AG04449 (cell line): ENCODE measurements around the gene HID1.

Source experiments
- CTCF ChIA-PET: fragments of 350-600 bp; formaldehyde crosslinking; extraction: SDS; loops from one replicate; lab custom pipeline; 2021; ENCODE audit warnings: antibody characterized with exemption; lab: Yijun Ruan, JAX
- POLR2A ChIA-PET: fragments of 400-600, 350-600 bp; formaldehyde crosslinking; extraction: SDS; loops from one replicate; lab custom pipeline; 2020; ENCODE audit warnings: antibody characterized with exemption, inconsistent platforms; lab: Yijun Ruan, JAX
- DNase-seq: peaks from one replicate; pipeline ENCODE4 v3.0.0-alpha.2; 2010; ENCODE audit warnings: low read depth, low spot score
- H3K4me3 ChIP-seq: 2 replicates; pipeline ENCODE4 v1.5.1; 2011; ENCODE audit warnings: low read depth, mild to moderate bottlenecking, control low read depth, low read length
- CTCF ChIP-seq: IDR thresholded peaks from one replicate; pipeline ENCODE4 v1.5.1; 2011; ENCODE audit warnings: mild to moderate bottlenecking, moderate library complexity, low read length, control low read depth, inconsistent platforms; ENCODE audit not compliant: insufficient read depth; ENCODE audit errors: missing control alignments

The HID1 gene

GRCh38 chr17:75003070-75003956 lies 30.8 kb upstream of the HID1 start:
- no peak for DNase-seq
- no peak overlapping the region for H3K4me3 ChIP-seq
- no peak for TF ChIP-seq CTCF
- POLR2A ChIA-PET, result interaction anchor here (0.6 to 0.8 kb wide), 2 partner anchors 9 to 12 kb away, joined by 3 read pairs; partner anchors contain the start of gene MRPL58
- CTCF ChIA-PET, result interaction anchor here (1.1 to 3.9 kb wide), 2 partner anchors 9 to 16 kb away, joined by 3 to 27 read pairs; partner anchors contain the start of genes CDR2L and MRPL58

DNA sequence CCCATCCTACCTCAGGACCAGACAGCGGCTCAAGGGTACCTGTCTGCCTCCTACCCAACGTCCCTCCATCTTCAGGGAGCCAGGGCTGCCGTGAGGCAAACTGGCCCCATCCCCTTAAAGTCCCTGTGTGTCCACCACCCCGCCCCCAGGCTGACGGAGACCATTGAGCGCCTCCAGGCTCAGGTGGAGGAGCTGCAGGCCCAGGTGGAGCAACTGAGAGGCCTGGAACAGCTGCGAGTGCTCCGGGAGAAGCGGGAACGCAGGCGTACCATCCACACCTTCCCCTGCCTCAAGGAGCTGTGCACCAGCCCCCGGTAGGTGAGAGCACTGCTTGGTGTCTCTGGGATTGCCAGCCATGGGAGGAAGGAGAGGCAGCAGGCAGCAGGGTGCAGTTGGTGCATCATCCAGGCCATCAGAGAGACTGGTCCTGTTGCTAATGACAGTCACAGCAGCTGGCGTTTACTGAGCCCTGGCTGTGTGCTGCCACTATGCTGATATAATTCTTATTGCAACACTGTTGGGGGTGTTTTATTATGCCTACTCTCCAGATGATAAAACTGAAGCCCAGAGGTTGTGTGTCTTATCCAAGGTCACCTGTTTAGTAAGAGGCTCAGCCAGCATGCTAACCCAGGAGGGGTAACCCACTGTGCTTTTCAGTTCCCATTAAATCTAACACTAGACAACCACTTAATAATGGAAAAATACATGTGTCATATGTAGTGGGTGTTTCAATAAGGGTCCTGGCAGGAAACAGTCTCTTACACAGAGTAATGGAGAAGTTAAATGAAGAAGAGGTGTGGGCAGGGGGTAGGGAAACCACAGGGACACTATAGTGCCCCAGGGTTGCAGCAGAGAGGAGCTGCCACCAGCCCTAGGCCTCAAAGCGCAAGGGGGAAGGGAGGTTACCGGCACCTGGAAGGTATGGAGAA lies 29.6 kb upstream of the HID1 start:
- H3K4me3 ChIP-seq, result no peak overlapping the region
- DNase-seq, result no peak
- POLR2A ChIA-PET, result interaction anchor here (0.8 kb wide), 1 partner anchor 10 kb away, joined by 3 read pairs; the partner anchor contains the start of gene MRPL58
- CTCF ChIA-PET, result interaction anchor here (1.2 to 3.9 kb wide), 3 partner anchors 10 to 41 kb away, joined by 4 to 27 read pairs (median 4); partner anchors contain the start of gene MRPL58
- no peak for TF ChIP-seq CTCF

DNA sequence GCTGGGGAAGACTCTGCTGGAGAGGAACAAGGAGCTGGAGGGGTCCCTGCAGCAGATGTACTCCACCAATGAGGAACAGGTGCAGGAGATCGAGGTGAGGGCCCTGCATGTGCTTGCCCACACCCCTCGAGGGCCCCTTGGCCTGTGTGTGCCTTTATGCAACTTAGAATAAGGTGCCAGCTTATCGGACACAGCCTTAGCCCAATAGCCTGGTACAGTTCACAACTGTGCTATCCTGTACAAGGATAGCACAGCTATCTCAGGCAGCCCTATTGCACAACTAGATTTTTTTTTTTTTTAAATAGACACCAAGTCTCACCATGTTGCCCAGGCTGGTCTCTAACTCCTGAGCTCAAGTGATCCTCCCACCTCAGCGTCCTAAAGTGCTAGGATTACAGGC lies 27.0 kb upstream of the HID1 start:
- TF ChIP-seq CTCF, result no peak
- POLR2A ChIA-PET, result interaction anchor here (1.2 kb wide), 1 partner anchor 13 kb away, joined by 4 read pairs; the partner anchor contains the start of gene MRPL58
- no peak overlapping the region for H3K4me3 ChIP-seq
- DNase-seq, result no peak
- CTCF ChIA-PET, result interaction anchor here (0.7 to 2.0 kb wide), 5 partner anchors 12 to 271 kb away, joined by 3 to 6 read pairs (median 5); partner anchors contain the start of genes MIF4GD and MRPL58

- DNase-seq, result no peak
- no peak for TF ChIP-seq CTCF
- no peak overlapping the region for H3K4me3 ChIP-seq
- ChIA-PET POLR2A (interaction anchor here (1.2 kb wide), 1 partner anchor 13 kb away, joined by 4 read pairs; the partner anchor contains the start of gene MRPL58), CTCF (interaction anchor here (1.0 to 2.0 kb wide), 5 partner anchors 11 to 272 kb away, joined by 3 to 6 read pairs (median 5); partner anchors contain the start of genes MIF4GD and MRPL58)
These were observed 26.2 kb upstream of the HID1 start for GRCh38 chr17:74998783-74999182.

GRCh38 chr17:74995847-74996246 lies 23.3 kb upstream of the HID1 start:
- CTCF ChIA-PET, result interaction anchor here (0.9 to 3.7 kb wide), 3 partner anchors 8 to 17 kb away, joined by 3 to 19 read pairs (median 4); partner anchors contain the start of genes CDR2L and MRPL58
- H3K4me3 ChIP-seq, result no peak overlapping the region
- no peak for TF ChIP-seq CTCF
- POLR2A ChIA-PET, result no interaction called here
- no peak for DNase-seq
